ENCODE results near the gene PTPRG.

The PTPRG gene

DNA sequence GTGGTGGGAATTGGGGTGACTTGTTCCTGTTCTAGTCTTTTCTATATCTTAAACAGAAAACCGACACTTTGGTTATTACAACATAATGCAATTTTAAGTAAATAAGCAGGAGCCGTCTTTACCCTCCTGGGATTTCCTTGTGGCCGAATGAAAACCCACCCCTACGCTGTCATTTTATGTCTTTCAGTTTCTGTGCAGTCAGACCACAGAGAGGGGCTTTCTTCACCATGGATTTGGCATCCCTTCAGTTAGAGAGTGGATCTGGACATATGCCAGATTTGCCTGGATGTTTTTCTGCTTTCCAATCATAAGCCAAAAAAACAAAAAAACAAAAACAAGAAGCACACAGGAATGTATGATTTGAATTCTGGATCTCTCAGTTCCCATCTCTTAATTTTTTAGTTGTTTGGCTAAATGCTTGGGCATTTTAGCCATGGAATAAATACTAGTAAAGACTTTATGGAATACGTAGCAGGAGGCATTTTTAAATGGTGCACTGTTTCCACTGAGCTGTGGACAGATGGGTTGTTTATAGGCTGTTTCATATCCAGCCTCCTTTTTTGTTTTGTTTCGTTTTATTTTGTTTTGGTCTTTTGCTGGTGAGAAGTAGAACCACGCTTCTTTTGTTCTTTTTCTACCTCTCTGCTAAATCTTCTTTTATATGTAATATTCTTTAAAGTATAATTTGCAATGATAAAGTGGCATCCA is 539.1 kb downstream of the PTPRG start:
- DNase-seq = no peak

DNA sequence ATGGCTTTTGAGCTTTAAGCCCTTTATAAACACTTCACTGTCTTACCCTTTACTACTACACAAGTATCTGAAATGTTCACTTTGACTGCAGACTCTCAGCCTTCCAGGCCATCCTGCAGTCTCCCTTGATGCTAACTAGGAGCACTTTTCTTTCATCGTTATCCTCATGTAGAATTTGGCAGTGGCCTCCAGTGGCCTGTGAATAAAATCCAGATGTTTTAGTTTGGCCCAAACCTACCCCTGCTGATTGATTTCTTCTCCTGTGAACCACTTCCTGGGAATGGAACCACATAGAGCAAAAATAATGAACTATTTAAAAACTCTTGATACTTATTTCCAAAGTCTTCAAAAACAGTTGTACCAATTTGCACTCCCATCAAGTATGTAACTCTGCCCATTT is 540.1 kb downstream of the PTPRG start:
- DNase-seq = no peak

DNA sequence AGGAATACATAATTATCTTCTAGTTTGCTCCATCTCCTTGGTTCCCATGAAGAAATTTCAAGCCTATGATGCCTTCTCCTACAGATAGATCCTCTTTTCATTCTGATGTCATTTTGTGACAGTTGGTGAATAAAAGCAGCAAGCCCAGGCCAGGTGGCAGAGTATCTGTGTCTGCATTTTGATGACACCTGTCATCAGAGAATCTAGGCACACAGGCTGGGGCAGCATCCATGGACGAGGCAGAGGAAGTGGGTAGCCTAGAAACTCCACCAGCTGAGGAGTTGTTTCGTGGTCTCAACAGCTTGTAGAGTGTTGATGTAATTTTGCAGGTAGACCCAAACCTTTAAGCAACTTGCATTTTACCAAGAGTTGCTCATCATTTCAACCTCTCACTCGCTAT is 542.2 kb downstream of the PTPRG start:
- DNase-seq = no peak

DNA sequence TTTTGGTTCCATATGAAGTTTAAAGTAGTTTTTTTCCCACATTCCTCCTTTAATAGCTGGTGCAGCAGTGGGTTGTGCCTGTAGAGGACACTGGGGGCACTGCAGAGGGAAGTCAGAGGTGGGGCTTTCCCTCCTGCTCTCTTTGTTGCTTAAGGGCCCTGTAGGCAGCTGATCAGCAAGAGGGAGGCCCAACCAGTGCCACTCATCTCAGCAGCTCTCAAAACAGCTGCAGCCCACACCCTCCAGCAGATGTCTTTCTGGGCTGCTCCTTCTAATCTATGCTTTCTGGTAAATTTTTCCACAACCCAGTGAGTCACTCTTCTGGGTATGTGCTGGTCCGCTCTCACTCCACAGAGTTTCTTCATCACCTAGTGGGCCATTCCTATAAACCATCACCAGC is 548.2 kb downstream of the PTPRG start:
- DNase-seq = no peak

DNA sequence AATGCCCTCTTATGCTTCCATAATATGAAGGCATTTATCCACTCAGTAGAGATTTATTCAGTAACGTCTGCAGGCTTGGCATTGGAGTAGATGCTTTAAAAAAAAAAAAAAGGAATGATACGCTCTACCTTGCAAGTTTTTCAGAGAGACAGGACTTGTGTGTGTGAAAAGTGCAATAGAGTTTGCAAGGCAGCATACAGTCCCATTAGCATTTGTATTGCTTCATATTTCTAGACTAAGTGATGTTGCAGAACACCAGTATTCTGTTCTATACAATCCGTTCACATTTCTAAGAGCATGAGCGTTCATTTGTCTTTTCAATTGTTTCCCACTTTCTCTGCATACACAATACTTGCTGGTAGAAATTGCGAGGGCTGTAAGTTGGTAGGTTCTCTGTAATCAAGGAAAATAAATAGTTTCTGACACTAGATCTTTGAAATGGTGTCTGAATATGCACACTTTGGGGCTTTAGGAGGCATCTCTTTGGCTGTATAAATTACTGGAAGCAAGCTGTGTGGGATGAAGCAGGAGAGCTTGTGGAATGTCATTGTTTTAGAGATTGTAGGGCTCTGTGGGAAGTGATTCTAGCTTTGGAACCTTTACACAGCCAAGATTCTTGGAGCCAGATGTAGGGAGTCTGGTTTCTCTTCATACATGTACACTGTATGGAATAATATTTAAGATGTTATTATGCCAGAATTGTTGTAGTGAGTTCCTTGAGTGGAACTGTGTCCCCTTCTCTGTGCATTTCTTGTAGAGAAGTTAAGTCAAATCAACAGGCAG is 549.3 kb downstream of the PTPRG start:
- DNase-seq = no peak

DNA sequence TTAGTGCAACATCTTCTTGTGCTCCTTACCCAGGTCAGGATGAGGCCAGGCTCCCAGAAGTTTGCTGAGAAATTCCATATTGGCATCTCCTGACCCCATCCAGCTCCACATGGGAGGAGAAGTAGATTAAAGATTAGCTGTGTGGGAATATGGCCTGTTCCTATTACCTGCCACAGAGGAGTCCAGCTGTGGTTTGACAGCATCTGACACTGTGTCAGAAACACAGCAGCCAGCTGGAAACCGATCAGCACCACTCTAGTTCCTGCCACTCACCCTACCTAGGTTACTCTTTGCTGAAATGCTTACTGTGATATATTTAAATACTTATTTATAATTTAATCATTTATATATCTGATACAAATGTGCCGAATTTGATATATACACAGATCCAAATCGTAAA is 551.7 kb downstream of the PTPRG start:
- no peak for DNase-seq

DNA sequence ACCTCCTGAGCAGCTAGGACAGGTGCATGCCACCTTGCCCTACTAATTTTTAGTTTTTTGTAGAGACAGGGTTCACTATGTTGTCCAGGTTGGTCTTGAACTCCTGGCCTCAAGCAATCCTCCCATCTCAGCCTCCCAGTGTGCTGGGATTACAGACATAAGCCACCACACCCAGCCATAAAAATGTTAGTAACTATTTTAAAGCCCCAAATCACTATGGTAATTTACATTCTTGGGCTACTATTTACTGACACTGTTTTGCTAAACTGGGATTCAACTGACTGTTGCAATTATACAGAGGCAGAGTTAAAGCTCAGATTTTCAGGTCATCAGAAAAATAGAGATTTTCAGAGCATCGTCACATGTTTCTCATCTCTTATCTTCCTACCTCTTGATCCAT is 553.4 kb downstream of the PTPRG start:
- no peak for DNase-seq

DNA sequence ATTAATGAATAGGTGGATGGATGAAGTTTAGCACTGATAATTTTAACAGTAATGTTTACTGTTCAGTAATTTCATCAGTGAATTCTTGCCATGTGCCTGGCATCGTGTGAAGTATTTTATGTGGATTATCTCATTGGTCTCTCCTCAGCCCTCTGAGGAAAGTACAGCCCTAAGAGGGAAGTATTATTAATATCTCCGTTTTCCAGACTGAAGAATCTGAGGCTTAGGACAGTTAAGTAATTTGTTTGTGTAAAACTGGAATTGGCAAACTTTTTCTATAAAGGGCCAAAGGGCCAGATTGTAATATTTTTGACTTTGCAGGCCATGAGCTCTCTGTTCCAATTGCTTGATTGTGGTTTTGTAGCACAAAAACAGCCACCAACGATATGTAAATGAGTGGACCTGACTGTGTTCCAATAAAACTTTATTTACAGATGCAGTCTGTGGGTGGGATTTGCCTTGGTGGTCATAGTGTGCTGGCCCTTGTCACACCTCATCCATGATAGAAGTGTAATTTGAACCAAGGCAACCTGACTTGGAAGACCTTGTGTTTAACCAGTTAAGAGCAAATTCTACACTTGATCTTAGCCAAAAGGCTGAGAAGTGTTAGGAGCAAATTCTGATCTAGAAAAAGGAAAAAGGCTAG is 556.7 kb downstream of the PTPRG start:
- DNase-seq = no peak

DNA sequence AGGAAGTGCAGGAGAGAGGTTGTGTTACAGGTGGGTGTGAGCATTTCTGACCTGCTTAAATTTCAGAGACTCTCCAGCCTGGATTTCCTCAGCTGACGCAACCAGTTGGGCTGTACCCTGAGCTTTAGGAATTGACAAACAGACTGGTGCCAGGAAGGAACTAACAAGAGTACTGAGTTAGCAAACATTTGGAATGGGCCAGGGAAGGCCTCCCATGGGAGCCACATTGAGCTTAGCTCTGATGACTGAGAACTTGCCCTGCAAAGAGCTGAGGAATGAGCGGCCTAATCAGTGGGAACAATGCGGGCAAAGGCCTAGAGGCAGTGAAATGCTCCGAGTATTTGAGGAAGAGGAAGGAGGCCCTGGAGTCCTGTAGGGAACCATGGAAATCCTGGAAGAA is 557.8 kb downstream of the PTPRG start:
- no peak for DNase-seq

DNA sequence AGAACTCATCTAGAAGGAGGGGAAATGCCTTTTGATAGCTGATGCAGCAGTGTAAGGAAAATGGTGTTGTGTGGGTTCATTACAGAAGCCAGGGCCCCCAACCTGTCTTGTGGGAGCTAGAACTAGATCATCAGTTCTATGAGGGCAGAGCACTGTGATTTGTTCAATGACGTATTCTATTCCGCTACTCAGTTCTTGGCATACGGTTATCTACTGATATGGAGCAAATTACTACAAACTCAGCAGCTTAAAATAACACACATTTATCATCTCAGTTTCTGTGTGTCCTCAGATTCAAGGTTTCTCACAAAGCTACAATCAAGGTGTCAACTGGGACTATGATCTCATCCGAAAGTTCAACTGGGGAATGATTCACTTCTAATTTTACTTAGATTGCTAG is 561.4 kb downstream of the PTPRG start:
- no peak for DNase-seq

DNA sequence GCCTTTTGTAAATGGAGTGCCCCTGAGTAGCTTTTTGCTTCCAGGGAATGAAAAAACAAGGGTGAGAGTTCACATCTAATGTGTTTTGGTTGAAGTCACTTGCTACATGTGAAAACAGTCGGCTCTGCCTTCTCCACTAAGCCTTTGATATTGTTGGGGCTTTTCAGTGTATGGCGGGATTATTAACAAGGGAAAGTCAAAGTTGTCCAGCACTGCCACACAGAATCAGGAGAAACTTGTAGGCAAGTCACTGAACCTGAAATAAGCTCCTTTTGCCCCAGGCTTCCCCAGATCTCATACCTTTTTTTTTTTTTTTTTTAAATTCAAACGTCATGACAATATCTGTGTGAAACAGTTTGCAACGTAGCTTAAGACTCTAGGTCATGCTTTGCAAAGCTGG is 564.0 kb downstream of the PTPRG start:
- no peak for DNase-seq

DNA sequence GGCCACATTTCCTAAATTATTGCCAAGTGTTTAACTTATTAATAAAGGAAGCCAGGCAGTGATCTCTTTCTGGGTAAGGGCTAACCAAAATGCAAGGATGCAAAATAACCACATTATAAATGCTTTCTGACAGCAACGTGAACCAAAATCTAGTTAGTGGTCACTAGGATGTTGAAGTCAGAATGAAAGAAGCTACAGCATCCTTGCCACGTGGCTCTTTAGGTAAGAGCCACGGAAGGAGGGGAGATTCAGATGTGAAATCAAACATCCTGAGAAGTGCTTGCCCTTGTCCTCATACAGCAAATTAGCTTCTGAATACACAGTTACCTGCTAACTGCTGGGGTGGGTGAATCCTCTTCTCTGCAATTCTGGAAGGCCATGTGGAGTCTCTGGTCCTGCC is 565.7 kb downstream of the PTPRG start:
- DNase-seq = no peak

DNA sequence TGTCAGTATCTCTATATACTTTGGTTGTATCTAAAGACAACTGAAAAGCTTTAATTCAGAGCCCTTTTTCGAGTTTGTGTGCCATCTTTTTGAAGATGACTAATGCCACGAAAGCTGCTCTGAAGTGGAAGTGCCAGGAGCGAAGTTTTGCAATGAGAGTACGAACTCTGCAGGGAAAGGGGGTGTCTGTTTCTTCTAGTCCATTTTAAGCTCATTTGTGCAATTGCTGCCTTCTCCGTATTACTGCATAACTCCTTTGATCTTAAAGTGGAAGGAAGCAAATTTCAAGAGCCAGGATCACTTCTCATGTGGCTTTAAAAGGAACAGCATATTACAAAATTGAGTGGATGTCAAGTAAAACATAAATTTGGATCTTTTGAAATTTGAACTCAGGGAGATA is 566.7 kb downstream of the PTPRG start:
- no peak for DNase-seq

DNA sequence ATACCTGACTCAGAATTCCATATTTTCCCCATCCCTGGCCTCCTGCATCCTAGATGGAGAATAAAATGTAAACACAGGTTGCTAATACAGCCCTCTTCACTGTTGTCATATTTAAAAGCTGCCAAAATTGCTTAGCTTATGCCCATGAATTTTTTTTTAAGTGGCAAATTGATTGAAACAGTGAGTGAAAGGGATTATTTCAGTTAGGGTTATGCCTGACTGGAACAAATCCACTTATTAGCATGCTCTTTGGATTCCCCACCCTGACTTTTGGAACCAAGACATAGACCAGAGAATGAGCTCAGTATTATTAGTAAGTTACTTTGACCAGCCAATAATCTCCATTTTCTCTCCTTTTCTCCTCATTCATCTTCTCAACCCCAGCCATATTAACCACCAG is 567.3 kb downstream of the PTPRG start:
- no peak for DNase-seq

DNA sequence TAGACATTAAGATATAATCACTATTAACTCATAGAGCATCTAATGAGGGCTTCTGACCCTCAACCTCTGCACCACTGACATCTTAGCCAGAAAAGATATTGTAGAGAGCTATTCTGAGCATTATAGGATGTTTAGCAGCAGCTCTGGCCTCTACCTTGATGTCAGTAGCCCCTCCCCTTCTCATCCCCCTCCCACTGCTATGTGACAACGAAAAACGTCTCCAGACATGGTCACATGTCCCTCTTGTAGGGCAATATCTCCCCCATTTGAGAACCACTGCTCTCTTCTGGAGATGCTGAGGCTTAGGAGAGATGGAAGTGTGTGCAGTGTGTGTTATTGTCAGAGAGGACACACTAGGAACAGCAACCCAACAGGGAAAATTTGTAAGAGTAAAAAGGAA is 569.7 kb downstream of the PTPRG start:
- no peak for DNase-seq

DNA sequence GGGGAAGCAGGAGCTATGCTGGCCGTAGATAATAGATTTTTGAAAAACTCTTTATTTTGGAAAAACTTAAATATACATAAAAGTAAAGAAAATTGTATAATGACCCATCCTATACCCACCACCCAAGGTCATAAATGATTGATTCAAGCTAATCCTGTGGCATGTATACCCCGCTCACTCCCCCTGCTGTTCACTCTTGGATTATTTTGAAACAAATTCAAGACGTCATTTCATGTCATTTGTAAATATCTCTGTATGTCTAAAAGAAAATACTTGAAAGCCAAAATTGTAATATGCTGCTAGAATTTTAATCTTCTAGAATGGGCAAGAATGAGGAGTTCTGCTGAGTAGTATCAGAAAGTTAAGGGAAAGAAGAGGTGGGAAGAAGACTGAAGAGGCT is 570.2 kb downstream of the PTPRG start:
- DNase-seq = no peak

DNA sequence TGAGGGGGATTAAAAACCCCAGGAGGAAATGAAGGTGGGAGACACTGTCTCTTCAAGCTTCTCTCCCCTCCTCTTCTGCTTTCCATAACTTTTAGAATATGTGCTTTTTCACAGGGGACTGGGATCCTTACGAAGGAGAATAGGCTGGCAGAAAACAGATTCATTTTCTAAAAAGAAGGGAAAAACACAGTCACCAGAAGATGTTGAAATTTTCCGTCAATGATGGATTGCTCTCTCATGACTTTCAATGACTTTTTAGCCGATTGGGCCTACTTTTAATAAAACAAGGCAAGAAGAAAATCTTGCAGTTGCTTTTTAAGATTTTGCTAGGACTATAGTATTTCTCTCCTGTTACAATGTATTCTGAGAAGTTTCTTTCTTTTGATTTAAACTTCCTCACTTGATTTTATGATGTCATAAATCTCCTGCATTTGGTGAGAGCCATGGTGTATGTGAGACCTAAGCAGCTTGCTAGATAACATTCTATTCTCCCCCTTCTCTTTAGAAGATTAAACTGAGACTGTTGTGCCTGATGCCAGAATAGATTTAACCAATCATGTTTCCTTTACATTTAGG is 570.7 kb downstream of the PTPRG start:
- no peak for DNase-seq

DNA sequence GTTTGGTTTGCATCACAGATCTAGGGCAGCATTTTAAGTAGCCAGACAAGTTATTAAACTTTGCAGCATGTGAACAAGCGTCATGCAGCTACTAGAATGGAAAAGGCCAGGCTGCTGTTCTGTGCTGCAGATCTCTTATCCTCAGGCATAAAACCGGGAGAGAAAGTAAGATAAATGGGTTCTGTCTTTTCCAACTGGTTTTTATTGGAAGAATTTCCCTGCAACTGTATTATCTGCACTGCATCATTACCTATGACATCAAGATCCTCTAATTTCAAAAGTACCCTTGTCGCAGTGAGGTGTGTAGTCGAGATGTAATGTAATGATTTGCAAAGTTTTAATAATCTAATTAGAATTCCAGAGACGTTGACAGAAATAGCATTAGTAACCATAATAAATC is 571.6 kb downstream of the PTPRG start:
- DNase-seq = no peak

DNA sequence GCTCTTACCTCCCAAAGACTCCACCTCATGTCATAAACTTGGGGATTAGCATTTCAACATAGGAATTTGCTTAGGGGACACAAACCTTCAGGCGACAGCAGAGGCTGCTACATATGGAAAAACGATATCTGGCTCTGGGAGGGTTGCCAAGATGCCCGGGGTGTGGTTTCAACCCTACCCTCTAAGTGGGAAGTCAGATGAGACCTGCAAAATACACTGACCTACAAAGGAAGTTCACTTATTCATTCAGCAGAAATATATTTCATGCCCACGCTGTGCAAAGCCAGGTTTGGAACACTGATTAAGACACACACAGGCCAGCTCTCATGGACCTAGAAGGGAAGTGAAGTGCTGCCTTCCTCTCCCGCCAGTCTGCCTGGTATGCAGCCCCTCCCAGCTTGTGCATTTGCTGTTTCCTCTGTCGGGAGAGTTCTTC is 572.7 kb downstream of the PTPRG start:
- DNase-seq = no peak

DNA sequence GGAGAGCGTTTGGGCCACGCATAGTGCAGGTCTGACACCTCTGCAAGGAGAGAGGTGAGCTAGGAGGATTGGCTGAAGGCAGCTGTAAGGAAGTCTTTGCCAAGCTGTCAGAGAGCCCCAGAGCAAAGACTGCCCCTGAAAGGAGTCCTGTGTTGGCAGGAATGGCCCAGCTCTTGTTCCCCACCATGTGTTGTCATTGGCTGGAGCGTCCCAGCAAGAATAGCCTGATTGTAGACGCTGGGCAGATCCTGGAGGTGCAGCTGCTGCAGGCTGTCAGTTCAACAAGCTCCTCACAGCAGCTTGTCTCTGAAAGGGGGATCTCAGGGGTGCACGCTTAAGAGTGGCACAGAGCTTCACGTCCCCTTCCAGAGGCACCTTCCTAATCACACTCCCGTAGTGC is 574.4 kb downstream of the PTPRG start:
- no peak for DNase-seq

DNA sequence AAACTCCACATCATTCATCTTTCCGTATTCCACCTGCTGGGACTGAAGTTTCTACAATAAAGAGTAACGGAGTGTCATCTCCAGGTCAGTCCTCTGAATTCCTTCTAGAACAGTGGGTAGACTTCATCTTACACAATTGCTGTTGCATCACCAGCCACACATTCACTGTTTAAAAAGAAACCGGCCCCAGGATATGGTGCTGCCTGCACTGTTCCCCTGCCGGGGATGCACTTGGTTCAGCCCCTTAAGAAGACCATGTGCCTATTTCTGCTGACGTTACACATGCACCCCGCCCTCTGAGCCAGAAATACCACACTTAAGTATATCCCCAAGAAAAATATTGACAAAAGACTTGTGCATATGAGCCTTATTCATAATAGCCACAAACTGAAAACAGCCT is 578.6 kb downstream of the PTPRG start:
- no peak for DNase-seq

DNA sequence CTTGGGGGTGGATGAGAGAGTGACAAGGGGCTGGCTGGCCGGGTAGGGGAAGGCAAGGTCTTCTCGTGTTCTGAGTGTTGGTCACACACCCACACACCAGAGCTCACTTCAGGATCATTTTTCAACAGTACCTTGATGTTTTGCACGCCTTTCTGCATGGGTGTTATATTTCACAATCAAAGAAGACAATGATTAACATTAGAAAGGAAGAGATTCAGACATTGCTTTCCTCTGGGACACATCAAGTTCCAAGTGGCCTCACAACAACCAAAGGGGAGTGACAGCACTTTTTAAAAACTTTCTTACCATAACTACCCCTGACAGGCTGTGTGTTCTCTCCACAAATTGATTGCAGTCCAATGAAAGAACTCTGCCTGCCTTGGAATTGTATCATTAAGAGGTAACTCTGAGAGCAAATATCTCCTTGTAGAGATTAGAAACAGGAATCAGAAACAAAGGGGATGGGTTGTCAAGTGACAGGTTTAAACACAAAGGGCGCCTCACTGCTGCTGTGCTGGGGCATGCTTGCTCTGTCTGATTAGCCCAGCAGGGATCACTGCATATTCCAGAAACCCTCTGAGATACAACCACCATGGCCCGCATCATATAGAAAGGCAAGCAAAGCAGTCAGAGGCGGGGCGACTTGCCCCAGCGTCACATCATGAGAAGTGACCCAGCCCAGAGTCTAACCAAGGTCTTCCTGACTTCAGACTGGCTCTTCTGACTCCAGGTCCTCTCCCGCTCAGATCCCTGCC is 581.1 kb downstream of the PTPRG start:
- no peak for DNase-seq

DNA sequence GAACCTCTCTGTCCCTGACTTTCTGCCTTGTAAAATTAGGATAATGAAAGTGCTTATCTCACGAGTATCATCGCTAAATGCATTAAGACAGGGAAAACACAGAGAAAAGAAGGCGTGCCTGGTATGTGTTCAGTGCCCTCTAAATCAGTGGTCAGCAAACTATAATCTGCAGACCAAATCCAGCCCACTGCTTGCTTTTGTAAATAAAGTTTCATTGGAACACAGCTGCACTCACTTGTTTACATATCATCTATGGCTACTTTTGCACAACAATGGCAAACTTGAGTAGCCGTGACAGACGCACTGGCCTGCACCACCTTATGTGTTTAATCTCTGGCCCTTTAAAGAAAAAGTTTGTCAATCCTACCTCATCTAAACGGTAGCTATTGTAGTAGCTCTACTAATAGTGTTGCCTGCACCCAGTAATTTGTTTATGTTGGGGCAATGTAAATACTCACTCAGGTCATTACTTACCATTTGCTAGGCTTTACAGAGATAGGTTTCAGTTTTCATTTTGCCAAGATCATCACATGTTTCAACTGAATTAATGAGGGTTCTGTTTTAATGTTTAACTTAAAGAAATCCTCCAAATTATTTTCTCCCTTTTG is 582.6 kb downstream of the PTPRG start:
- no peak for DNase-seq
